Esophagus muscularis mucosa (tissue), 4 donors: ENCODE data around the gene PAF1. TPM values are rescaled to one million over a fixed set of nuclear protein-coding genes. Genes with fewer than 3 reads are reported as not detected.
"Not testable (repeated sequence)": the region's sequence is repeated elsewhere in the genome, so short reads cannot be mapped to it uniquely, and the experiment has no call there.

Experiments used
- DNase-seq: peaks from one replicate; pipeline ENCODE4 v3.0.0-alpha.2; 2017; ENCODE audit errors: extremely low spot score
- H3K27ac ChIP-seq, 4 donors: fragments of 200-600 bp; sonication (generic); replicated peaks in 1 of 4; 1 replicate in 3 of 4; 2 replicates in 1 of 4; pipeline ENCODE4 v1.5.1; 2016 to 2019; ENCODE audit warnings: mild to moderate bottlenecking in 1 of 4
- H3K27me3 ChIP-seq, 4 donors: fragments of 200-600 bp; sonication (generic); one replicate each; pipeline versions ENCODE4 v1.5.1 to v1.6.0; 2016 to 2019
- H3K36me3 ChIP-seq, 4 donors: fragments of 200-600 bp; sonication (generic); one replicate each; pipeline ENCODE4 v1.5.1; 2016 to 2019
- H3K4me1 ChIP-seq, 4 donors: fragments of 200-600 bp; sonication (generic); one replicate each; pipeline ENCODE4 v1.5.1; 2016 to 2019
- H3K4me3 ChIP-seq, 4 donors: fragments of 200-600 bp; sonication (generic); 1 replicate in 2 of 4; 2 replicates in 2 of 4; pipeline ENCODE4 v1.5.1; 2016 to 2019; ENCODE audit warnings: mild to moderate bottlenecking in 4 of 4, moderate library complexity in 1 of 4
- H3K9me3 ChIP-seq, 4 donors: fragments of 200-600 bp; sonication (generic); 1 replicate in 3 of 4; 2 replicates in 1 of 4; pipeline ENCODE4 v1.5.1; 2016 to 2019
- CTCF ChIP-seq, 3 experiments: fragments of 200-600 bp in 2 of 3; fragments of 450-650 bp in 1 of 3; sonication (generic) in 2 of 3; IDR thresholded peaks; one replicate each; pipeline ENCODE4 v1.5.1; 2017 to 2019; ENCODE audit warnings: antibody characterized with exemption in 3 of 3, mild to moderate bottlenecking in 2 of 3, moderate library complexity in 1 of 3
- EP300 ChIP-seq: sonication (generic); formaldehyde crosslinking; IDR thresholded peaks from one replicate; pipeline ENCODE4 v1.6.1; 2017; ENCODE audit warnings: antibody characterized with exemption
- POLR2A ChIP-seq: fragments of 450-650 bp; IDR thresholded peaks from one replicate; pipeline ENCODE4 v1.6.1; 2017; ENCODE audit warnings: antibody characterized with exemption, moderate library complexity, mild to moderate bottlenecking, low read depth
- POLR2AphosphoS5 ChIP-seq, 2 donors: sonication (generic); formaldehyde crosslinking; IDR thresholded peaks; one replicate each; pipeline ENCODE4 v1.6.1; 2017; ENCODE audit warnings: antibody characterized with exemption in 2 of 2
- WGBS: methylation state at CpG from one replicate; pipeline ENCODE4 v1.1.5; 2018; 5-methylcytosine and 5-hydroxymethylcytosine counted together
- intact Hi-C: fragments of 100-400 bp; cut with DNase I; formaldehyde crosslinking; loops from one replicate; pipeline ENCODE4 v1.15.1; 2023
- total RNA-seq, 4 donors: library from RNA; depleted of rRNA; stranded (reverse); fragments of >200 nt; gene quantifications; one replicate each; pipeline versions ENCODE4 v1.1.0 to v1.2.1, GENCODE V29; 2016

Gene PAF1
- total RNA-seq, 4 donors from 2014 or later = 31.6 to 47.2 (median 41.5) TPM

- DNase-seq = no peak
- Histone ChIP-seq H3K4me1 (peaks cover 0 to 7% (median 0%) of the 10 kb centered on the region in 4 donors), H3K4me3 (no peak overlapping the region), H3K27ac (no peak overlapping the region), H3K9me3 (no peaks in the 10 kb centered on the region), H3K27me3 (no peaks in the 10 kb centered on the region), H3K36me3 (peaks cover 64 to 100% (median 97%) of the 10 kb centered on the region in 4 donors)
- intact Hi-C loops = no loop called here
- no peak for TF ChIP-seq POLR2A
- no peak for TF ChIP-seq POLR2AphosphoS5 (IDR thresholded peaks at IDR 0.05)
- TF ChIP-seq CTCF (IDR thresholded peaks at IDR 0.05) = no peak
- TF ChIP-seq EP300 = no peak
- 82% methylated on average over 16 of the region's 18 CpGs for WGBS
Observed at GRCh38 chr19:39382991-39383828, 7.7 kb downstream of the PAF1 start.

- H3K36me3 ChIP-seq = peaks cover 69 to 100% (median 97%) of the 10 kb centered on the region in 4 donors
- no peak for DNase-seq
- H3K4me3 ChIP-seq = no peak overlapping the region
- 87% methylated on average over 8 of the region's 10 CpGs for WGBS
- H3K27ac ChIP-seq = no peak overlapping the region
- peaks cover 0 to 7% (median 0%) of the 10 kb centered on the region in 4 donors for H3K4me1 ChIP-seq
- intact Hi-C loops = no loop called here
- H3K27me3 ChIP-seq = no peaks in the 10 kb centered on the region
- H3K9me3 ChIP-seq = no peaks in the 10 kb centered on the region
- TF ChIP-seq CTCF (IDR thresholded peaks at IDR 0.05) = no peak
- TF ChIP-seq EP300 = no peak
- TF ChIP-seq POLR2A = no peak
- TF ChIP-seq POLR2AphosphoS5 (IDR thresholded peaks at IDR 0.05) = no peak
Observed at GRCh38 chr19:39381910-39382611, 8.8 kb downstream of the PAF1 start.

- Histone ChIP-seq H3K36me3 (peaks cover 72 to 100% (median 97%) of the 10 kb centered on the region in 4 donors), H3K27me3 (no peaks in the 10 kb centered on the region), H3K4me1 (peaks cover 0 to 7% (median 0%) of the 10 kb centered on the region in 4 donors), H3K27ac (peak overlapping the region; percentile 37 to 50 (median 44)), H3K4me3 (no peak overlapping the region), H3K9me3 (no peaks in the 10 kb centered on the region)
- TF ChIP-seq CTCF (IDR thresholded peaks at IDR 0.05) = no peak
- no peak for TF ChIP-seq POLR2A
- TF ChIP-seq EP300 = no peak
- no peak for TF ChIP-seq POLR2AphosphoS5 (IDR thresholded peaks at IDR 0.05)
- intact Hi-C loops = no loop called here
- WGBS = 90% methylated on average over 12 of the region's 17 CpGs
- DNase-seq = no peak
Observed at GRCh38 chr19:39380521-39381502, 10.1 kb downstream of the PAF1 start.

- TF ChIP-seq CTCF (IDR thresholded peaks at IDR 0.05) (no peak), POLR2AphosphoS5 (IDR thresholded peaks at IDR 0.05) (no peak), POLR2A (no peak), EP300 (no peak)
- peaks cover 75 to 100% (median 96%) of the 10 kb centered on the region in 4 donors for H3K36me3 ChIP-seq
- peak overlapping the region; percentile 37 to 50 (median 44) for H3K27ac ChIP-seq
- H3K4me1 ChIP-seq = peaks cover 0 to 7% (median 0%) of the 10 kb centered on the region in 4 donors
- no peaks in the 10 kb centered on the region for H3K9me3 ChIP-seq
- intact Hi-C loops = no loop called here
- no peaks in the 10 kb centered on the region for H3K27me3 ChIP-seq
- 85% methylated on average over 14 of the region's 14 CpGs for WGBS
- no peak overlapping the region for H3K4me3 ChIP-seq
- no peak for DNase-seq
Observed at GRCh38 chr19:39379865-39380396, 11.0 kb downstream of the PAF1 start.

GRCh38 chr19:39379366-39379765 lies 11.5 kb downstream of the PAF1 start:
- peaks cover 75 to 99% (median 95%) of the 10 kb centered on the region in 4 donors for H3K36me3 ChIP-seq
- intact Hi-C loops, H3K9me3 ChIP-seq, H3K27me3 ChIP-seq, H3K4me3 ChIP-seq, DNase-seq, H3K4me1 ChIP-seq: not testable (repeated sequence)
- 100% methylated on average over 4 of the region's 4 CpGs for WGBS
- H3K27ac ChIP-seq = peak overlapping the region in 2 of 4 donors; percentile 42 to 45
